CD1c-positive myeloid dendritic cell (primary cell): Measurements from ENCODE around the gene SLC39A13.
A peak's percentile ranks its signal among the peaks of the same experiment; 100 is the strongest.

Experiments used
- DNase-seq: peaks from one replicate; pipeline ENCODE4 v3.0.0-alpha.2; 2016; ENCODE audit errors: extremely low spot score

Gene SLC39A13

DNA sequence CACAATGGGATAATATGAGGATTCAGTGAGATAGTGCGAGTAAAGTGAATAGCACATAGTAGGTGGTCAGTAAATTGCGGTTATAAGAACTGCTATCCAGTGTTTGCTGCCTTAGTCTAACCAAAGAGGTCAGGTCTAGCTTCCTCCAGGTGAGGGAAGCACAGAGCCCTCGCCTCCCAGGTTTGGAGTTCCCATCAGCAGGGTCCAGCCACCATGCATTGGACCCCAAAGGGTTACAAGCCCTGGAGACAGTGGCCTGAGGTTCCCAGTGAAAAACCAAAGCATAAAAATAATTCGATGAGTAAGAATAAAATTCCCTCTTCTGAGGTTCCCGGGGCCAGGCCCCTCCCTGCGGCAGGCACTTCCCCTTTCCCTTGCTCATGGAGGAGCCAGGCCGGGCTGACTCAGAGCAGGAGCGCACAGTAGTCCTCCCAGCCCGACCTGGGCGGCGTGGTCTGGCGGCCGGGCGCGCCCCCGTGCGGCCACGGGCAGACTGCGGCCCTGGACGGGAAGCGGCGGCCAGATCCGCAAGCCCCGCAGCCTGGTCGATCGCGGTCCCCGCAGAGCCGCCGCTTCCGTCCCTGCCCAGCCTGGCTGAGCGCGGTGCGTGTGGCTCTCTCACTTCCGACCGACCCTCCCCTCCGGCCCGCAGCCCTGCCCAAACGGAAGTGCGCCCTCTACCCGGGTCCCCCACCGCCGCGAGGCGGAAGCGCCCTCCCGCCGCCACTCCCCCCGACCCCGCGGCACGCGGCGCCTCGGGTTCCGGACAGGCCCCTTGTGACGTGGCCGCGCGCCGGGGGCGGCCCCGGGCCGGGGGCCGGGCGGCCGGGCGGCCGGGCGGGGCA, at the start of gene SLC39A13:
TSS of gene SLC39A13 (plus strand) at position 845 of the 845 bp plus-strand sequence. CDS start 1,505 bp downstream, outside the sequence.
- DNase-seq, result peak; percentile 97

GRCh38 chr11:47358731-47359051, 49.7 kb upstream of the SLC39A13 start:
- DNase-seq, result no peak

- DNase-seq, result no peak
Observed at GRCh38 chr11:47359162-47359561, 49.2 kb upstream of the SLC39A13 start.

- DNase-seq, result no peak
Observed at GRCh38 chr11:47359586-47359985, 48.8 kb upstream of the SLC39A13 start.

DNA sequence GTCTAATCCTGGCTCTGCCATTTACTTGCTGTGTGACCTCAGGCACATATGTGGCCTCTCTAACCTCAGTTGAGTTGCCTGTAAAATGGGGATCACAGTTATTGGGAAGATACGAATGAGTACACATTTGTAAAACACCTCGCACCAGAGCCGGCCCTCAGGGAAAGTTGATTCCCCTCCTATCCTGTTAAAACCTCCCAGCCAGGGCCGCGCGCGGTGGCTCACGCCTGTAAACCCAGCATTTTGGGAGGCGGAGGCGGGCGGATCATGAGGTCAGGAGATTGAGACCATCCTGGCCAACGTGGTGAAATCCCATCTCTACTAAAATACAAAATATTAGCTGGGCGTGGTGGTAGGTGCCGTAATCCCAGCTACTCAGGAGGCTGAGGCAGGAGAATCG, 48.0 kb upstream of the SLC39A13 start:
- DNase-seq, result no peak

DNA sequence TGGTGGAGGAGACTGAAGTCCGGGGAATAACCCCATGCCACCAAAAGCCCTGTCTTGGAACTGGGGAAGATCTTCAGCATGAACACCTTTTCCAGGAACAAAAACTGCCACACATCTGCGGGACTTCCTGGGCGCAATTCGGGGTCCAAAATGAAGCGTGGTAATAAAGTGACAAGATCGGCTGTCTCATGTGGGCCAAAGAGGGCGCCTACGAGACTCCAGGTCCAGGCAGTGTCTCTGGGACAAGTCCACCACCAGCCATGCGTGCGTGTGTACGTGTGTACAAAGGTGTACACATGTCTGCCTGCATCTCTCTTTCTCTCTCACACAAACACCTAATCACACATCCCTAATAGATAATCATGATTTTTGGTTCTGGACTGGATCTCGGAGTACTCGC, 47.0 kb upstream of the SLC39A13 start:
- no peak for DNase-seq

GRCh38 chr11:47366020-47366490, 42.3 kb upstream of the SLC39A13 start:
- no peak for DNase-seq

- no peak for DNase-seq
Observed at GRCh38 chr11:47369676-47370075, 38.7 kb upstream of the SLC39A13 start.

DNA sequence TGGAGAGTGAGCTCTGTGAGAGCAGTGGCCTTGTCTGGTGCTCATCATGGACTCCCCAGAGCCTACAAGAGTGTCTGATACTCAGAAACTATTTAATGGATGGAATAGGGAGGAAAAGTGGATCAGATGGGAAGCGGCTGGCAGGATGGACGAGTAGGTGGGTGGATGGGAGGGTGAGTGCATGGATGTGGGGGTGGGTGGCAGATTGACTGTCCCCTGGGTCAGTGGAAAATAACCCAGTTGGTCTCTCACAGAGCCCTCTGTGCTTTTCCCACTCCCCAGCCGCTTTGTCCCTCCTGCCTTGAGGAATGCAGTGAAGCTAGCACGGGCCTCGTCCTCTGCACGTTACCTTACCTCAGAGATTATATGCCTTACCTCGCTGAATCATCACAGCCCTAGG, 36.0 kb upstream of the SLC39A13 start:
- no peak for DNase-seq

- peak; percentile 88 for DNase-seq
Observed at GRCh38 chr11:47373876-47374719, 34.3 kb upstream of the SLC39A13 start.

- no peak for DNase-seq
Observed at GRCh38 chr11:47374720-47375019, 33.7 kb upstream of the SLC39A13 start.

DNA sequence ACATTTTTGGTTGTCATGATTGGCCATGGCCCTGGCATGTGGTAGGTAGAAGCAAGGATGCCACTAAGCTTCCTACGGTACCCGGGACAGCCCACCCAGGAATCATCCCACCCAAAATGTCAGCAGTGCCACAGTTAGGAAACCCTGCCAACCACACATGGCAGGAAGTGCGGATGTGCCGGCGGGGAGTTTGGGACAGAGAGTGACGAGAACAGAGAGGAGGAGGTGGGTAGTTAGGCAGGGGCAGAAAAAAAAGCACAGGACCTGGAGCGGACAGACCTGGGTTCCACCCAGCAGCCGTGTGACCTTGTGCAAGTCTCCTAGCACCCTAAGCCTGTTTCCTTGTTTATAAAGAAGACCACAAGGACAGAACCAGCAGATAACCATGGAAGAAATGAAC, 33.4 kb upstream of the SLC39A13 start:
- DNase-seq, result peak; percentile 43

DNA sequence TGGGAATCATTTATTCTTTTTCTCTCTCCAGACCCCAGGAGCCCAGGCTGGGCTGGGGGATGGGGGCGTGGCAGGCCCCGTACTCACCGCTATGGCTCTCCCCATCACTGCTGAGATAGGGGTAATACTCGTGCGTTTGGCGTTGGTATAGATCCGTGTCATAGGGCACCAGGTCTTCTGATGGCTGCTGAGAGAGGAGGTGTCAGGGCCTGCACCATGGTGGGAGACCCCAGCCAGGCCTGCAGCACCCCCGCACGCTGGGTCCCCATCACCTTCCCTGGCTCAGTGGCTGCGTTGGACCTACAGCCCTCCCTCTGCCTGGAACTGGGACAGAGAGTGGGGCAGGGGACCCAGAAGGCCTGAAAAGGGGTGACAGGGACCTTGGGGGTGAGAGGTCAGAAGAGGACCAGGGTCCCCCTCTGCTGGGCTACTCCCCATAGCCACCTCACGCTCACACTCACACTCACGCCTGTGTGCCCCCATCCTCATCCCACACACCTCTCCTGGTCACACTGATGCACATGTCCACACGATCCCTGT, 32.8 kb upstream of the SLC39A13 start:
- no peak for DNase-seq

- no peak for DNase-seq
Observed at GRCh38 chr11:47376107-47376524, 32.3 kb upstream of the SLC39A13 start.

DNA sequence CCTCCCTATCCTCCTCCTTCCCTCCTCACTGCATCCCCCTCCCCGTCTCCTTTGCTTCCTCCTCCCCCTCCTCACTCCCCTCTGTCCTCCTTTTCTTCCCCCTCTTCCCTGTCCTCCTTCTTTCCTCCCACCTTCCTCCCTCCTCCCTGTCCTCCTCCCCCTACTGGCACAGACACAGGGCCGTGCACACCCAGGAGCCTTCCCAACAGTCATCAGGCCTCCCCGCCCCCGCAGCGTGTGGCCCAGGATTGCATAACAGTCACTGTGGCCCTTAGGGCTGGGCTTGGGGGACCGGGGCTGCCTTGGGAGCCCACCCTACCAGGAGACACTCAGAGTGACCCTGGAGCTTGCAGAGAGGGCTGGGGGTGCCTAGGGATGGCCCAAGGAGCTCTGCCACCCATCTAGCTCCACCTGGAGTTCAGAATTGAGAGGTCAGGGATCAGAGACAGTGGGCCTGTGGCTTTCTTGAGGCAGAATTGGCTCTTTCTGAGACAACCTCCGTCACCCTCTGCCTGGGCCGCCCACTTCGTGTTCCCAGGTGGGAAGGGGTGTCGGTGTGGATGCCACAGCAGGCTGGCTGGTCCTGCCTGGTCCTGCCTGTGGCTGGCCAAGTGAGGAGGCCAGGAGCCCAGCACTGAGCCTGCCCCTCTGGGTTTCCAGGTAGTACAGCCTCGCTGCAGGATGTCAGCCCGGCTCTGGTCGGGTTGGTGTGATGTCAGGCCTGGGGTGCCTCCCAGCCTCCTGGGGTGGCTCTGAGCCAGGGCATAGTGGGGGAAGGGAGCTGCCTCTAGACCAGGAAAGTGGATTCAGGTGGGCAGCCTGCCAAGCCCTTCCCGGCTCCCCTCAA, 31.6 kb upstream of the SLC39A13 start:
- peak; percentile 85 for DNase-seq

- DNase-seq, result no peak
Observed at GRCh38 chr11:47377571-47378009, 30.8 kb upstream of the SLC39A13 start.

GRCh38 chr11:47378010-47378835, 30.2 kb upstream of the SLC39A13 start, which contains the start of gene SPI1:
Gene SPI1 (minus strand): TSS chr11:47378547. CDS start chr11:47378353, 194 bp downstream.
- peak; percentile 94 for DNase-seq

- DNase-seq, result no peak
Observed at GRCh38 chr11:47378836-47379170, 29.6 kb upstream of the SLC39A13 start.

DNA sequence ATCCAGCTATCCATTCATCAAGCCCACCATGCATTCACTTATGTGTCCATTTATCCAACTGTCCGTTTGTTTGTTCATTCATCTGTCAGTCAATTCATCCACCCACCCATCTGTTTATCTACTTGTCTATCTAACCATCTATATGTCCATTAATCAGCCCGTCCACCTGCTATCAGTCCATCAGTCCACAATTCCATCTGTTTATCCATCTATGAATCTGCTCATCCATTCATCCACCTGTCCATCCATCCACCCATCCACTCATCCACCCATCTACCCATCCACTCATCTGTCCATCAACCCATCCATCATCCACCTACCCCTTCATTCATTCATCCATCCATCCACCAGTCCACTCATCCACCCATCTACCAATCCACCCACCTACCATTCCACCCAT, 29.1 kb upstream of the SLC39A13 start:
- DNase-seq, result no peak

GRCh38 chr11:47380078-47380477, 28.3 kb upstream of the SLC39A13 start:
- DNase-seq, result no peak

GRCh38 chr11:47383071-47383470, 25.3 kb upstream of the SLC39A13 start:
- DNase-seq, result peak; percentile 80
